LHCN-M2 (cell line): ENCODE measurements around the gene ARHGAP15. TPM values are rescaled to one million over a fixed set of nuclear protein-coding genes. Genes with fewer than 3 reads are reported as not detected.

ENCODE experiments used
- DNase-seq: peaks from one replicate; pipeline ENCODE4 v3.0.0-alpha.2; 2012; ENCODE audit warnings: low read depth
- total RNA-seq: library from RNA; depleted of rRNA; stranded (reverse); fragments of >200 nt; gene quantifications from 2 replicates; pipeline ENCODE4 v1.2.3, GENCODE V29; 2014

Gene ARHGAP15
- total RNA-seq, 1 experiment from 2014 or later: 0.11 TPM

DNA sequence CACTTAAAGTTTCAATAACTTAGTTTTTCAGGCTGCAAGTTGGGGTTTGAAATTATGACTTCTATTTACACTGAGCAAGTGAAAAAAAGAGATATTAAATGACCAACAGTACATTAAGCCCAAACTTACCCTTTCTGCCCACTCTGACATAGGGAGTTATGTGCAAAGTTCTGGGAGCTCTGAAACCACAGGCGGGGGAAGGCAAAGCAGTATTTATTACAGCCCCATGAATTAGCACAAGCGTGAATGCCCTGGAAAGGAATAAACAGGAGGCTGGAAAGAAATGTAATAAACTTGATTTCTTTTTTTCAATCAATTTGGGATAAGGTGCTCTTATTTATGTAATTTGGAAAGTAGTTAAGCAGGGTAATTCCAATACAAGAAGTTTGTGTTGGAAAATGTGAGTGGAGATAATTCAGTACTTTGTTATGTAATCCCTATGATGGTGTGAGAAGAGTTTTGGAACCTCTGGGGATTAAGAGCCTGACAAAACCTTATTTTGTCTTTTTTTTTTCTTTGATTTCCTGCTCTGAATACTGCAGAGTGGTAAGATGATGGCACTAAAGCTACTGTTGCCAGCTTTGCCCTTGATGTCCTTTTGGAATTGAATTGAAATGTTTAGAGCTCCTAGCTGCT lies 351.5 kb downstream of the ARHGAP15 start:
- peak; percentile 10 for DNase-seq

DNA sequence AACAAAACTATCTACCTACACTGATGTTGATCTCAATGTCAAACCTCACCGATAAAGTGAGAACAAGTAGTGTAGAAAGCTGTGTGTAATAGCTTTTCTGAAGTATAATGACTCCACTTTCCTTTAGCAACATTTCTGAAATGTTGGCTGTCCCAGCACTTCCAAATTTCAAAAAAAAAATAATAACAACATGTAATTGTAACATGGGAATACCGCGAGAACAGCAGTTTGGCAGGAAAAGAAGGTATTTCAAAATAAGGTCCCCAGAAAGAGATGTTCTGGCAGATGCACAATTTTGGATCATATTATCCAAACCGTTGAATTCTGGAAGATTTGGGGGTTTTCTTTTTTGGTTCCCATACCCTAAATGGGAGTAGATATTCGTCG lies 352.0 kb downstream of the ARHGAP15 start:
- DNase-seq: no peak

DNA sequence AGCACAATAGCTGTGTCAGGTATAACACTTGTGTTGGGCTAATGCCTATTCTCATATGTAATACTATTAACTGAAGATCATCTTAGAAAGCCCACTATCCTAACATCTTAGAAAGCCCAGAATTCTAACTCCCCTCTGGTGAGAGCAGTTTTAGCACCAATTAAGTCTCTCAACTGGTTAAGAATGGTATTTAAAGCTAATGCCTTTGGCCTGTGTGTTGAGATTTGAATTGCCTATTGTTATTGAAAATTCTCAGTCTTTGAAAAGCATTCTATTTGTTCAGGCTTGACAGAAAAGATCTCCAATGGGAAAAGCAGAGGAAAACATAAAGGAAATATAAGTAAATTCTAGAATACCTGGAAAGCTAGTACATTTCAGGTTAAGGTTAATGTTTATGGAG lies 352.5 kb downstream of the ARHGAP15 start:
- no peak for DNase-seq

DNA sequence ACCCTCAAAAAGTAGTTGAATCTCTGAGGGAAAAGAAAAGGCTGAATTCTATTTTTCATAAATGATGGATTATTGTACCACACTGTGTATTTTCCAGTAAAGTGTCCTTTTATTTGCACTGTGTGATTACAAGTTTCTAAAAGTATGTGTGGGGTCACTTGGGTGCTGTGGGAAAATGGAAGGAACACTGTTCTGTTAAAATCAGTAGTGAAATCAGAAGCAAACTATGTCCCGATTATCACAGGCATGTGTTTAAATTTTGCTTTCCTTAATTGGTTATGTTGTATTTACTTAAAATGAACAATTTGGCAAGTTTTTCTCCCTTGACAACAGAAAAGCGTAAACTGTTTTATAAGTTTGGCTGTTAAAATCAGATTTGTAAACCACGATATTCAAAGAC lies 353.1 kb downstream of the ARHGAP15 start:
- DNase-seq: no peak

DNA sequence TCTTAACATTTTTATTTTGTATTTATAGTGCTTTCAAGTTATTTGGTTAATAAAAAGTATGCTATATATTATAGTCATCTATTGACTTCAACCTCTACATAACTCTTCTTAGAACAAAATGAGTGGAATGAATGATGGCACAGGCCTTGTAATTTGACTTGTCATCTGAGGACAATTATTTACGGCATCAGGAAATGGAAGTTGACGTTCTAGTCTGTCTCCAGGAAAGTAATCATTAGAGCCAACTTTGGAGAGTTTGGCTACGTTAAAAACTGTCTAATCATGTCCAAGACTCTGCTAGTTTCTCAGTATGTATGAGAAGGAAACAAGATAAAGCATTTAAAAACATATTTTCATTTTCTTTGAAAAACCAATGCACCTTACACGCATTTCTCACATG lies 353.6 kb downstream of the ARHGAP15 start:
- DNase-seq: no peak

DNA sequence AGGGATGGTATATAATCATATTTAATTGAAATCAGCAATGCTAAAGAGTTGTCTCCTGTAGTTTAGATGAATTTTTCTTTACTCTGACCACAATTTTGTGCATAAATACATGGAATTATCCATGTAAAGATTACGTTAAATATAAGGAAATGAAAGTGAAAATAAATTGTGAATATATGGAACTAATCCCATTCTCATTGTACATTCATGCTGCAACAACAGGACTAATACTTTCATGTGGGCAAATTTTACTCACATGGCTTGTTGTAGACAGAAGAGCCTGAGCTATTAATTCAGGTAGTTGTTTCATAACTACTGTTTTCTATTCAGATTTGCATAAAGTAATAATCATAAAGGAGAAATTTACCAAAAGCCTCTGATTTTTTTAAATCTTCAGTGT lies 357.8 kb downstream of the ARHGAP15 start:
- DNase-seq: no peak

DNA sequence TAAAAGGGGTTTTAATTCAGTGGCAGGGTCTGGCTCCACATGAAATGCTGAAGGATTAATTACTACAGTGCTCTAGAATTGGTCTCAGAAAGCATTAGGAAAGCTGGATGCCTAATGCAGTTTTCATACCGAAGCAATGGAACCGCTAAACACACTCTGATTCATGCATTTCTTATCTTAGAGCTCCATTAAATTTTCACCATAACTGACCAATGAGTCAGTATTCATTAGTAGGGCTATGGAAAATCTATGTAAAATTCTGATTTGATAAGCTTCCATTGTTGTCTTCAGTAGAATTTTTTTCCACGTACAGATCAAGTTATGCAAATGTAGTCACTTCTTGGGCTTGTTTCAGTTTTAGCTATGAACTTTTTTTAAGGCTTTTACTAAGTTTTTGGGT lies 359.9 kb downstream of the ARHGAP15 start:
- peak; percentile 50 for DNase-seq

DNA sequence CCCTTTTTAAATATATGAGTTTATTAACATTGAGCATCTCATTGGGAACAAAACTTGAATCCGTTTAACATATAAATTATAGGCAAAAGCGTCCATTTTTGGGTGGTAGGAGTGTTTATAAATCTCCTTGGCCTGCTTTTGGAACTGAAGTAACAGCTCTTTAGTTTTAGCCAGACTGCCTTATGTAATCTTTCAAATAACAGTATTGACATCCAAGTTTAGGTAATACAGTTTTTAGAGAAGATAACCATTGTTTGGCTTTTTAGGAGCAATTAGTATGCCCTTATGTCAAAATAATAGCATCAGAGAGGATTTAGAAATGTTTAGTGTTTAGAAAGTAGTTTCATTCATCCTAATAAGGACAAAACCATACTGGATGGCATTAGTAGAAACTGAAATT lies 361.9 kb downstream of the ARHGAP15 start:
- no peak for DNase-seq

DNA sequence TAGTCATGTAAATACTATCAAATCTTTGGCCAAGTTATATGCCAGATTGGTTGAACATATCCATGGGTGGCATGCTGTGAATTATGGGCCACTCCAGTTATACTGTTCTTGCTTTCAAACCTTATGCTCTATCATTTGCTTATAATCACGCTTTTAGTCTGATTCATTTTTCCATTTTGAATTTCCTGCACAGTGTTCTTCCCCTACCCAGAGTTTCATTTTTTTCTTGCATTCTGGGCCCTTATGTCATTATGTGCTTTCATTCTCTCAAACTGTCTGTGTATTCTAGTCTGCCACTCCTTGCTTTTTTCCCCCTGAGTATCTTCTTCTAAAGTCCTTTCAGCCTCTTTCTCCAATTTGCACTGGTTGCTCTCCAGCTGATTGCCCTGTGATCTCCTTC lies 364.1 kb downstream of the ARHGAP15 start:
- no peak for DNase-seq

DNA sequence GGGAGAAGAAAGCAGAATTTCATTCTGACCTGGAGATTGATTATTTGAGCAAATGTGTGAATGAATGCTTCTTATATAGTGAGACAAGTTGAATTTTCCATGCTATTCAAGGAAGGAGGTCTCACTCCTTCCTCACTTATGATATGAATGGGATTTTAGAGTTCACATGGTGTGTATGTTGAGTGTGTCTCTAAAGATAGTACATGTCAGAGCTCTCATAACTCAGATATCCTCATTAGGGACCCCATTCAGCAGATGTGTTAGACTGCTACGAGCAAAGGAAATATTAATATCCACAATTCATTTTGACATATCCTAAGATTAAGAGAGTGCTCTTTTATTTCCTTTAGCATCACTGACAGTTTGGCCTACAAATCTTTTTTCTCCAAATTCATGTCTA lies 368.5 kb downstream of the ARHGAP15 start:
- DNase-seq: no peak

DNA sequence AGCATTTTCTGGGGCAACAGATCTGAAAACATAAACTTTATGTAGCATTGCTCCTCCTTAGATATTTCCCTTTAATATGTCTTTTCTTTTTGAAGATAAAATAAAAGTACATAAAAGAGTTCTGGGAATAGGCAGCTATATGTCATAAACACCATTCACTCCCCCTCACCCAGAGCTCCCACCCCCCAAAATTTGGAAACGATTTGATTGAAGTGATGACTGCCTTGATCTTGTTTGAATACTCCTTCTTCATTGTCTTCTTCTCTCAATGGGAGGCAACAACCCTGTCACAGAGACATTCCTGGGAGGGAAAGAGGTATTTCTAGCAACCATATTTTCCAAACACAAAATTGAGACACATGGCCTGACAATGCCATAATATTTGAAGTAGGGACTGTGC lies 369.3 kb downstream of the ARHGAP15 start:
- DNase-seq: no peak

DNA sequence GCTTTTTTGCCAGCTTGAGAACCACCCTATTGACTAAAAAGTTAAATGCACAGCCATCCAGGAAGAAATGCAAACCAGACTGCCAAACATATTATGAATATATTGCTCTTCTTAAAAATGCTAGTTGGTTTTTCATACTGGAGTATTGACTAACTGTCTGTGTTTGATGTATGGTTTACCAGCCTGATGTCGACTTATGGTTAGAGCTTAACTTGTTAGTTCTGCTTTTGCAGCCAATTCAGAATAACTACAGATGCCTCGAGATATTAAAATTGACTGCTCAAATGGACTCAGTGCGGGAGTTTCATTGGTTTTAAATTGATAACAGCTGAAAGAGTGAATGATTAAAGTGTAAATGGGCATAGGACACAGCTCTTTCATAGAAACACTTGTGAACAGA lies 369.8 kb downstream of the ARHGAP15 start:
- DNase-seq: no peak

DNA sequence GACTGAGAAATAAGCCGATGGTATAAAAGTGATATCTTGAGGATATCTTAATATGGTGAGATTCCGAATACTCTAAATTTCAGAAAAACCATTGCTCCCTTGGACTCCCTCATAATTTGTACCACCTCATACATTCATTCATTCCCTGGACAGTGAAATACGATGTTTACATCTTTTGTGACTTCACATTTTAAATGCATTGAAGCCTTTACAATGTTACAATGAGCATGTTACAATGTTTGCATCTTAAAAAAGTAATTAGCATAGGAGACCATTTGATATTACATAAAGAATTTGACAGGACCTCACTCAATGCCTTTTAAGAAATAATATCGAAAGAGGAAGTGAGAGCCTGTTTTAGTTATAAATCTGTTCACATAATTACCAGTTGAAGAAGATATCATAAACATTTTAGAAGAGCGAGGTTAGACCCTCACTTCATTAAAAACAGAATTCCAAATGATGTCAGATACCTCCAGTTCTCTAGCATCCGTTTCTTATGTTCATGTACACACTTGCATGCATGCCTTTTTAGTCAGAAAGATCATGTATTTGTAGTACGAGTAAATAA lies 372.0 kb downstream of the ARHGAP15 start:
- no peak for DNase-seq

DNA sequence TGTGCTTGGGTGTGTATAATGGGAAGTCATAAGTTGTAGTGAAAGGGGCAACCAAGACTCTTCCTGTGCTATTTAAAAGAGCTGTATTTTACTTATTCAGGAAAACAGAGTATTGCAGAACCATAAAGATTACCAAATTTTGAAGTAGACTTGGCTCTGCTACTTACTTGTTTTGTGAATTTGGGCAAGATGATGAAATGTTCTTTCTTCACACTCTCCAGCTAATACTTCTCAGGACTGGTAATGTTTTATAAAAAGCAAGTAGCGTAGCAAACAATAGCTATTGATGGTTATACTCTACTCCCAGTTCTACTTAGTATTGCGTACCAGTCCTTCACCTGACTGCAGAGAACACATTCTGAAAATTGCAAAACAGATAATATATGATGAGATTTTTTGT lies 374.1 kb downstream of the ARHGAP15 start:
- DNase-seq: no peak

DNA sequence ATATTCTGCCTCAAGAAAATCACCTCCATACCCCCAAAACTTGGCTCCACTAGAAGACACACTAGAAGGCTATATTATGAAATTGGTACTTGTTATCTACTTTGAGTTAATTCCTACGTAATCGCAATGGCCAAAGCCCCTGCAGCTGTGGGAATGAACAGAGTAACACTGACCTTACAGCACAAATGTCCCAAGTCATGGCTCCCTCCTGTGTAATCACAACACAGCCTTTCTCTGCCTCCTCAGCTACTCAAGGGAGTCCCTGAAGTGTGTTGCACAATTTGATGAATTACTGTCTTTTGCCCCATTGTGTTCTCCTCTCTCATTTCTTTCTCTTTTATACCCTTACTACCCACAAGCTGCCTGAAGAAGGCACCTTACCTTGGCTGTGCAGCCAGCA lies 375.2 kb downstream of the ARHGAP15 start:
- DNase-seq: no peak

DNA sequence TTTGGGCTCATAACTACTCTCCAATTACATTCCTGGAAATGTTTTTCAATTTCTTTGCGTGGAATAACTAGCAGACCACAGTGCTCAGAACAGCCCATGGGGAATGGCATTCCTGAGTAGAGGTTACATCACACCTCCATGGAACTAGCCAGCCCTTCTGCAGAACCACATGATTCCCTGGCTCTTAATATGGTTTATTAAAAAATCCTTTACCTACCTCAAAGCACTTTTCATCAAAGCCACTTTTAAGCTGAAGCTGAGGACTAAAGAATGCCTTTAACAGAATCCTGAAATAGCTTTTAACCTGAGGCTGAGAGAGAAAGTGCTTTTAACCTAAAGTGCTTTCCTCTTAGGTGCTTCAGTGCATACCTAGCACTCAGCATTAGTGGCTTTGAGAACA lies 376.3 kb downstream of the ARHGAP15 start:
- DNase-seq: peak; percentile 45

DNA sequence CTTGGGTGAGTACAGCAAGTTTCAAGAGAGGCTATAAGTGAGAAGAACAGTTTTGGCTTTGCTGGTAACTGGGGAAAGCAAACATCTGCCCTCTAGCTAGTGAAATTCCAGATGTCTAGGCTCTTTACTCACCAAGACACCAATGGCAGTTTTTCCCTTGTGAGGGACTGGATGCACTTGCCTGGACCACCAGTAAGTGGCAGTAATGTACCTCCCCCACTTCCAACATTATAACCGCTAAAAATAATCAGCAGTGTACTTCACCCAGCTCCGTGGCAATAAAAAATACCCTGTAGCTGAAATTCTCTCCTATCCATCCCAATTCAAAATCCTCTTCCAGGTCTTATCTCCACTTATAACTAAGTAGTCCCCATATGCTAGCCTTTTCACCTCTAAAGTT lies 383.9 kb downstream of the ARHGAP15 start:
- peak; percentile 70 for DNase-seq

DNA sequence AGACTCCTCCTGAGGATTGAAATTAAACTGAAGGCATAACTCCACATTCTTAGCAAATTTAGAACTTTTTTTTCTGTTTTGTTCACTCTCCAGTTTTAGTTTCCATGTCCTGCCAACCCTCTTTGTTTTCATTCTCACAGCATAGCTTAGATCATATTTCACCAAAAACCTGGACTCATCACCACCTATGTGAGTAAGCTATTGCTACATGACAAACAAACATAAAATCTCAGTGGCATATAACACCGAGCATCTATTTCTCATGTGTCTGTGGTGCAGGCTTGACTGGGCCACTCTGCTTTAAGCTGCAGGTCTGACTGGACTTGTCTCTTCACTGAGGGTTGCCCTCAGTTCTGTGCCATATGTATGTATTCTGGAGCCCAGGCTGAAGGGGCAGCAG lies 385.2 kb downstream of the ARHGAP15 start:
- DNase-seq: peak; percentile 39

DNA sequence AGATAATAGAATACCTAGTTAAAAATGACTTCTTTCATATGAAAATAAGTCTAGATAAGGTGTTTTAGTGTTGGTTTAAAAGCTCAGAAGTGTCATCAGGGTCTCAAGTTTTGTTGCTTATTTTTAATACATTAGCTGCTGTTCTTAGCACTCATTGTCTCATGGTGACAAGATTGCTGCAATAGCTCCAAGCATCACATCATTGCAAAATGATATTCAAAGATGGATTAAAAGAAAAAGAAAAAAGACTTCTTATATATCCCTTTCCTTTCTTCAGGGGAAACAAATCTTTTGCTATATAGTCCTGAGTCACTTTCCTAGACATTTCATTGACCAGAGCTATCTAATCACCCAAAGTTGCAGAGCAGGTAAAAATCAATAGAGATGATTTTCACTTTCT lies 386.1 kb downstream of the ARHGAP15 start:
- no peak for DNase-seq

DNA sequence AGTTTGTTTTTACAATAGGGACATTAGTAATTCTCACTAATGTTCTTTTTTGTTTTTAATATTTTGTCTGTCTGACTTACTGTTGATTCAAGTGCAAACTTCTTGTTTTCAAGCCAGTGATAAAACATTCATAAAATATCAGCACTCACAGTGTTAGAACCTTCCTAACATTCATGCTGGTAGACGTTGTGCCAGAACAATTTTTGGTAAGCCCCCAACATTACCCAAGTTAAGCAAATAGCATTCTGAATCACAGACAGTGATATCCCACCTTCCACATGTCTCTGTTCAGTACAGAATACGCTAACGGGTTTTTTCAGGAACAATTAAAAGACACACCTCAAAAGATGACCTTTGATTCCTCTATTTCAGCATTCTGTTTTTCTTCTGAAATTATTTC lies 390.3 kb downstream of the ARHGAP15 start:
- DNase-seq: no peak

DNA sequence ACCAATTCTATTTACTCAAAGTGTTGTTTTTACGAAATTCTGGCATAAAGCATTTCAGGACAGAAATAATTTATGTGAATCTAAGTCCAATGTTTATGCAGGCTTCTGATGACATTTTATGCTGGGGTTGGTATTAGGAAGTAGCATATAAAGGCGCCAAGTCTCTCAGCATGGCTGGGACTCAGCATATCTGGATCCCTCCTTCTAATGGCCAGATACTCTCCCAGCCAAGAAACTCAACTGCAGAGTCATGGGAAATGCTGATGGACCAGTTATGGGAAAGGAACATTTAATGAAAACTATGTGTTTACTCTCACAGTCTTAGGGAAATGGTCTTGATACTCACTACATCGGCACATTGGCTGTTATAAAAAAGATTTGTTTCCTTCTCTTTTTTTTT lies 392.2 kb downstream of the ARHGAP15 start:
- DNase-seq: no peak

DNA sequence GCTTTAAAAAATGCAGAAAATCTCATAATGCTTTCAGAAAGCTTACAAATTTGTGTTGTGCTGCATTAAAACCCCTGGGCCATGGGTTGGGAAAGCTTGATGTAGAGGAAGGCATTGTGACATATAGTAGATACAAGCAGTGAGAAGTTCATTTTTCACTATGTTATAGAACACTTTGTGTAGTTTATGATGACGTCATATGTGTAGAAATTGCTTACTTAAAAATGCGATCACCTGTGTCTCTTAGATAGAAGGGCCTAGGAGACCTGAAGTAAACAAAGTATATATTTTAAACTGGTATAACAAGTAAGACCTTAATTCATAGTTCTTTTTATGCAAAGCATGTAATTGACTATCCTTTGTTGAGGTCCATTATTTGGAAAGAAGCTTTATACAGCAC lies 393.5 kb downstream of the ARHGAP15 start:
- DNase-seq: no peak

DNA sequence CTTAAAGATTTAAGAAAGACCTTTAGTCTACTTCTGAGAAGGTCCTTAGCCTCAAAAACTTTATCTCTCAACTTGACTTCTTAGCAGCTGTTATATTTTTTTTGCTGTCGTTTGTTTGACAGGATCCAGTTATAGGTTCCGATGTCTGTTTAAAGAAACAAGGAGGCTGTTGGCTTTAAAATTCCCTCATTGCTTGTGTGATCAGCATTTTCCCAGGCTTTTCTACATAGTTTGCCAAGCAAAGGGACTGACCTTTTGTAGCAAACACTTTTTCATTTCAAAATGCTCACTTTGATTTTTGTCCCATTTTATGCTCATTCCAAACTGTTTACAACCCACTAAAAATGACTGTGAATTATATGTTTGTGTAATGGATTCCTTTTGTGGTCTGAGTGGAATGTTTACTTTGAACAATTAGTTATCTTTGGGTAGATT lies 394.9 kb downstream of the ARHGAP15 start:
- peak; percentile 35 for DNase-seq
